ENCODE data around the gene CCNG2. TPM values are rescaled to one million over a fixed set of nuclear protein-coding genes. Genes with fewer than 3 reads are reported as not detected.
A peak's percentile ranks its signal among the peaks of the same experiment; 100 is the strongest.

CCNG2 gene
- total and polyA plus RNA-seq, 10 of the 15 experiments (the other 5 are each of a cell fraction or from before 2014, with no cell fraction given): 1.9 to 70.6 (median 5.9) TPM

GRCh38 chr4:77156912-77157858 is at the start of gene CCNG2 (continued):
- peak; percentile 79; the same call in 1 of the 2 replicates for TF ChIP-seq ZBTB40 (IDR thresholded peaks at IDR 0.05; ENCODE audit: borderline replicate concordance)
- TF ChIP-seq SIX5 (IDR thresholded peaks at IDR 0.05; ENCODE audit: low read depth, low read length, severe bottlenecking): no peak
- TF ChIP-seq SREBF1 (IDR thresholded peaks at IDR 0.05; ENCODE audit: low read length): peak; percentile 8; the same call in 1 of the 2 replicates
- no peak for TF ChIP-seq CUX1 (IDR thresholded peaks at IDR 0.05; ENCODE audit: insufficient replicate concordance, low read depth, low read length)
- TF ChIP-seq SMARCA5 (IDR thresholded peaks at IDR 0.05): no peak
- TF ChIP-seq RELB (IDR thresholded peaks at IDR 0.05; ENCODE audit: low read depth): peak; percentile 94
- TF ChIP-seq CHD2 (IDR thresholded peaks at IDR 0.05; ENCODE audit: borderline replicate concordance, low read depth, low read length): peak; percentile 96
- peak; percentile 98 for TF ChIP-seq HDAC2 (IDR thresholded peaks at IDR 0.05)
- peak; percentile 41; the same call in 1 of the 2 replicates for TF ChIP-seq BRCA1 (IDR thresholded peaks at IDR 0.05; ENCODE audit: low read depth, low read length)
- peak; percentile 14 for TF ChIP-seq HCFC1 (IDR thresholded peaks at IDR 0.05; ENCODE audit: low read length)
- TF ChIP-seq PAX5 (IDR thresholded peaks at IDR 0.05; ENCODE audit: borderline replicate concordance, low read depth, low read length): peak; percentile 9; the same call in 1 of the 2 replicates
- TF ChIP-seq TBL1XR1 (IDR thresholded peaks at IDR 0.05; ENCODE audit: low read depth, low read length): peak; percentile 62; the same call in 1 of the 2 replicates
- TF ChIP-seq MEF2A (IDR thresholded peaks at IDR 0.05; ENCODE audit: insufficient read depth, low read depth, low read length): no peak

Measured in GM12878 (cell line).